PFSK-1 (cell line): ENCODE measurements around the gene PLPPR5.

Experiments used
- FOXP2 ChIP-seq: optimal IDR thresholded peaks from 2 replicates; pipeline ENCODE3; 2011; ENCODE audit warnings: borderline replicate concordance, control low read depth, inconsistent platforms; ENCODE audit not compliant: insufficient read depth; ENCODE audit errors: extremely low read length, extremely low read depth
- POLR2AphosphoS5 ChIP-seq: IDR thresholded peaks from 2 replicates; pipeline ENCODE4 v1.6.1; 2012; ENCODE audit warnings: low read depth, mild to moderate bottlenecking, control low read depth, low read length, moderate library complexity
- SIN3A ChIP-seq: IDR thresholded peaks from 2 replicates; pipeline ENCODE4 v1.6.1; 2012; ENCODE audit warnings: mild to moderate bottlenecking, low read length, moderate library complexity, borderline replicate concordance; ENCODE audit not compliant: insufficient read depth
- TAF1 ChIP-seq: IDR thresholded peaks from 2 replicates; pipeline ENCODE4 v1.6.1; 2012; ENCODE audit warnings: low read length, control low read depth, borderline replicate concordance; ENCODE audit not compliant: insufficient read depth
- TF ChIP-seq, protein P1 (sequence below), 2 experiments: IDR thresholded peaks; 2 replicates each; pipeline versions ENCODE4 v1.6.1 to v1.8.0; 2011 to 2012; ENCODE audit warnings: low read depth in 2 of 2, low read length in 2 of 2, control low read depth in 1 of 2, inconsistent platforms in 1 of 2, mild to moderate bottlenecking in 1 of 2, moderate library complexity in 1 of 2; ENCODE audit not compliant: insufficient read depth in 1 of 2

PLPPR5 gene

DNA sequence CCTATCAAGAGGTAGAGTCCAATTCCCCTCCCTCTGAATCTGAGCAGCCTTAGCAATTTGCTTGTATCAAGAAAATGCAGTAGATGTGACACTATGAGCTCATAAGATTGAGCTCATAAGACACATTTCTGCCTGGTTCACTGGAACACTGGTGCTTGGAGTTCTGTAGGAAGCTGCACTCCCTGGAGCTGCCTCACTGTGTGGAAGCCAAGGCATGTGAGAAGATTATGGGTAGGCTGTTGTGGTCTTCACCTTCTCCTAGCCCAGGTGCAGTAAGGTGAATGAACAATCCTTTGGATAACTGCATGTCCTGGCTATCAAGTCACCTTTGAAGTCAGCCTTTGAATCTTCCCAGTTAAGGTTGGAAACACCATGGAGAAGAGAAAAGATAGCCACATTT lies 67.3 kb downstream of the PLPPR5 start:
- no peak for TF ChIP-seq POLR2AphosphoS5
- TF ChIP-seq FOXP2, result no peak
- TF ChIP-seq, protein P1, sequence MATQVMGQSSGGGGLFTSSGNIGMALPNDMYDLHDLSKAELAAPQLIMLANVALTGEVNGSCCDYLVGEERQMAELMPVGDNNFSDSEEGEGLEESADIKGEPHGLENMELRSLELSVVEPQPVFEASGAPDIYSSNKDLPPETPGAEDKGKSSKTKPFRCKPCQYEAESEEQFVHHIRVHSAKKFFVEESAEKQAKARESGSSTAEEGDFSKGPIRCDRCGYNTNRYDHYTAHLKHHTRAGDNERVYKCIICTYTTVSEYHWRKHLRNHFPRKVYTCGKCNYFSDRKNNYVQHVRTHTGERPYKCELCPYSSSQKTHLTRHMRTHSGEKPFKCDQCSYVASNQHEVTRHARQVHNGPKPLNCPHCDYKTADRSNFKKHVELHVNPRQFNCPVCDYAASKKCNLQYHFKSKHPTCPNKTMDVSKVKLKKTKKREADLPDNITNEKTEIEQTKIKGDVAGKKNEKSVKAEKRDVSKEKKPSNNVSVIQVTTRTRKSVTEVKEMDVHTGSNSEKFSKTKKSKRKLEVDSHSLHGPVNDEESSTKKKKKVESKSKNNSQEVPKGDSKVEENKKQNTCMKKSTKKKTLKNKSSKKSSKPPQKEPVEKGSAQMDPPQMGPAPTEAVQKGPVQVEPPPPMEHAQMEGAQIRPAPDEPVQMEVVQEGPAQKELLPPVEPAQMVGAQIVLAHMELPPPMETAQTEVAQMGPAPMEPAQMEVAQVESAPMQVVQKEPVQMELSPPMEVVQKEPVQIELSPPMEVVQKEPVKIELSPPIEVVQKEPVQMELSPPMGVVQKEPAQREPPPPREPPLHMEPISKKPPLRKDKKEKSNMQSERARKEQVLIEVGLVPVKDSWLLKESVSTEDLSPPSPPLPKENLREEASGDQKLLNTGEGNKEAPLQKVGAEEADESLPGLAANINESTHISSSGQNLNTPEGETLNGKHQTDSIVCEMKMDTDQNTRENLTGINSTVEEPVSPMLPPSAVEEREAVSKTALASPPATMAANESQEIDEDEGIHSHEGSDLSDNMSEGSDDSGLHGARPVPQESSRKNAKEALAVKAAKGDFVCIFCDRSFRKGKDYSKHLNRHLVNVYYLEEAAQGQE (IDR thresholded peaks at IDR 0.05; ENCODE audit: insufficient read depth in 1 of 2, low read depth in 2 of 2, low read length in 2 of 2), result no peak
- TF ChIP-seq SIN3A, result no peak
- TF ChIP-seq TAF1, result no peak

DNA sequence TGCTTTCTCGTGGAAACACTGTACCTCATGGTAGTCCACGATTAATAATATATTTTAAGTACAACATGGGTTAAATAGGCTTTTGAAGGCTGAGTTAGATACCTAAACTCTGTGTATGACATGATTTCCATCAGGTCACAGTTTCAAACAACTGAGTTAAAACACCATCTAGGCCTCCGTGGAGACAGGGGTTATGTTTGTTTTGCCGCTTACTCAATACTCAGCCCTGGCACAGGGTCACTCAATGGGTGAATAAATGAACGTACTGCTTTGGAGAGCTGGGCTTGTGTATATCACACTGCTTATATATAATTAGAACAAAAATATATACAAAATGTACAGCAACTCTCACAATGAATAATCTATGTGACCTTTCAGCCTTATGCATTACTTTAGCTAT lies 72.5 kb downstream of the PLPPR5 start:
- TF ChIP-seq, protein P1 (IDR thresholded peaks at IDR 0.05; ENCODE audit: insufficient read depth in 1 of 2, low read depth in 2 of 2, low read length in 2 of 2), result no peak
- TF ChIP-seq POLR2AphosphoS5 (no peak), SIN3A (no peak), TAF1 (no peak), FOXP2 (no peak)

DNA sequence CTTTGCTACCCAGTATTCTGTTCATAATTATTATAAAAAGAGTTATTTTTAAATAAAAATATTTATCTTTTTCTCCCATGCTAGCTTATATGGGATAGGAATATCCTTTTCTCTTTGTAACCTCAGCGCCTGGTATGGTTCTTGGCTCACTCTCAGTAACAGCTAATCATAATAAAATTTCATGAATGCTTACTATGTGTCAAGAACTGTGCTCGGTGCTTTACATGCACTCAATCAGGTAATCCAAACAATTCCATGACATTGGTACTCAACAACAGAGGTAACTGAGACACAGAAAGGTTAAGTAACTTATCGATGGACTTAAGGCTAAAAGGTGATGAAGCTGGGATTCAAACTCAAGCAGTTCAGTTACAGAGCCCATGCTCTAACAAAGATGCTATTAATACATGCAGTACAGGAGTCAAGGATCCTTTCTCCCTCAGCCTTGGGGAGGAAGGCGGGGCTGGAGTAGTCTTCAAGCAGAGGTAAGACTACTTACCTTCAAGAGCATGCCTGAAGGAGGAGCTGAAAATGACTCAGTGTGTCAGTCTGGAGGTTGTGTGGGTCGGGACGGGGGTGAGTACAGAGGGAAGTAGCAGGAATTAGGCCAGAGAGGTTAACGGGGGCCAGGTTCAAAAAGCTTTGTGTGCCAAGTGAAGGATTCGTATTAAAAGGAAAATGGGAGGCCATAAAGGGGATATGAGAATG lies 73.4 kb downstream of the PLPPR5 start:
- no peak for TF ChIP-seq FOXP2
- TF ChIP-seq, protein P1 (IDR thresholded peaks at IDR 0.05; ENCODE audit: insufficient read depth in 1 of 2, low read depth in 2 of 2, low read length in 2 of 2), result no peak
- no peak for TF ChIP-seq POLR2AphosphoS5
- no peak for TF ChIP-seq SIN3A
- no peak for TF ChIP-seq TAF1

DNA sequence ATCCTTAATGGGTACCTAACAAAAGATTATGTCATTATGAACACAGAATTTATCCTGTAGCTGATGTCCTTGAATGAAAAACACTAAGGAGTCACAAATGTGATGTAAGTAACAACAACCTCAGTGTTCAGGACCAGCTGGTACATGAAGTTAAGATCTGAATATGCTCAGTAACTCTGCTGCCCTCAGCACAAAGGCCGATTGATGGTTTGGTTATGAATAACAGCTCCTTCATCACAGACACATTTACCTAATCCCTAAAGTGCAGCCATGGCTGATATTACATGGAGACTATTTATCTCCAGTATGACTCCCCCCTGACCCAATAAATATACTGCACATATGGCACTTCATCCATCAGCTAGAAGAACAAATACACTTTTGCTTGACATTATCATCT lies 75.2 kb downstream of the PLPPR5 start:
- TF ChIP-seq, protein P1 (IDR thresholded peaks at IDR 0.05; ENCODE audit: insufficient read depth in 1 of 2, low read depth in 2 of 2, low read length in 2 of 2), result no peak
- no peak for TF ChIP-seq FOXP2
- no peak for TF ChIP-seq TAF1

DNA sequence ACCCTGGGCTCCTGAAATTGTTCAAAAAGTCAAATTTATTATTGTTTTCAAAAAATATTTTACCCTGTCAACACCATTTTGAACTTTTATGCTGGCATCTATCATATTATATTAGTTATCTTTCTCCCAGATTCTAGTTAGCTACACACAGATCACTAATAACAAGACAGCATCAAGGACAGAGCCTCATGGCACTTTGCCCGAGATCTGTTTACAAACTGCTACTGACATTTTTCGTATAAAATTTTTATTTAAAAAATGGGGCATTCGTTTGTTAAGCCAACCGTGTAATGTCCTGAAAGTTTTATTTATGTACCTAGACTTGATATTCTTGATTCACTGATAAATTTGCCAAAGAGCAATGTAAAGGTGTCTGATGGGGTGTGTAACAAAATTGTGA lies 78.1 kb downstream of the PLPPR5 start:
- no peak for TF ChIP-seq TAF1
- TF ChIP-seq, protein P1 (IDR thresholded peaks at IDR 0.05; ENCODE audit: insufficient read depth in 1 of 2, low read depth in 2 of 2, low read length in 2 of 2), result no peak
